ENCODE results near the gene JMJD8. TPM values are rescaled to one million over a fixed set of nuclear protein-coding genes. Genes with fewer than 3 reads are reported as not detected.

The JMJD8 gene
- total and polyA plus RNA-seq, 9 of the 15 experiments (the other 6 are each of a cell fraction or from before 2014, with no cell fraction given), result 1.2 to 50.6 (median 29.3) TPM

DNA sequence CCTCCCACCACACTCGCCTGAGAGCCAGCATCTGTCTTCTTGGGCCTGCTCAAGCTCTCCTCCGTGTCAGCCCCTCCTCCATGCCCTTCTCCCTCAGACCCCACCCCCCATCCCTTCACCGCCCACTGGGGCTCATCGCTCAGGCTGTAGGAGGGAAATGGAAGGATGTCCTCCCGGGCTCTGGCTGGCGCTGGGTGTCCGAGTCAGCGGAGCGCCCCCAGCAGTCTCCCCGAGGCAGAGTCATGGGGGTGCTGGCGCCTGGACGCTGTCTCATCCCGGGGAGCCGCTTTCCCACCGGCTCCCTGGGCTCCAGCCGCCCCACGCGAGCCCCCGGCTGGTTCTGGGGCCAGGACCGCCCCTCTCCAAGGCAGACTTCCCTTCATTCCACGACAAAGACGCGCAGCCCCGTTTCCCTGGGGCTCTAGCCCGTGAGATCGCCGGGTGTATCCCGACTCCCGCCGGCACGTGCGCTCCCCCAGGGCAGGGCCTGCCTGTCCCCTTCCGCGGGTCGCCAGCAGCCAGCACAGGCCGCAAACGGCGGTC is 36.4 kb upstream of the JMJD8 start (continued):
- TF ChIP-seq LCOR (CRISPR knock-in tag; IDR thresholded peaks at IDR 0.05) (peak; percentile 58; the same call in 1 of the 2 replicates), ZNF511 (CRISPR knock-in tag; IDR thresholded peaks at IDR 0.05) (no peak), FIP1L1 (IDR thresholded peaks at IDR 0.05; ENCODE audit: low read depth, low read length, poor library complexity, severe bottlenecking) (no peak), XRCC3 (IDR thresholded peaks at IDR 0.05) (no peak), ZNF830 (CRISPR knock-in tag; IDR thresholded peaks at IDR 0.05) (peak; percentile 92; the same call in 1 of the 2 replicates), SMARCA5 (IDR thresholded peaks at IDR 0.05) (no peak), MECOM (CRISPR knock-in tag; IDR thresholded peaks at IDR 0.05) (no peak), CUX1 (CRISPR knock-in tag; IDR thresholded peaks at IDR 0.05) (no peak), SRSF1 (IDR thresholded peaks at IDR 0.05; ENCODE audit: low read depth, low read length) (no peak), TGIF2 (CRISPR knock-in tag; IDR thresholded peaks at IDR 0.05) (no peak), KLF16 (IDR thresholded peaks at IDR 0.05) (no peak), OTX1 (CRISPR knock-in tag; IDR thresholded peaks at IDR 0.05) (no peak), SIX5 (IDR thresholded peaks at IDR 0.05; ENCODE audit: borderline replicate concordance in 1 of 2, insufficient read depth in 1 of 2, low read depth in 1 of 2, low read length in 2 of 2) (no peak), PRMT5 (CRISPR knock-in tag; IDR thresholded peaks at IDR 0.05) (no peak), PHF20 (IDR thresholded peaks at IDR 0.05; ENCODE audit: partially characterized antibody) (no peak), ZKSCAN1 (IDR thresholded peaks at IDR 0.05; ENCODE audit: low read depth, low read length) (no peak)
- TF ChIP-seq, protein P1, sequence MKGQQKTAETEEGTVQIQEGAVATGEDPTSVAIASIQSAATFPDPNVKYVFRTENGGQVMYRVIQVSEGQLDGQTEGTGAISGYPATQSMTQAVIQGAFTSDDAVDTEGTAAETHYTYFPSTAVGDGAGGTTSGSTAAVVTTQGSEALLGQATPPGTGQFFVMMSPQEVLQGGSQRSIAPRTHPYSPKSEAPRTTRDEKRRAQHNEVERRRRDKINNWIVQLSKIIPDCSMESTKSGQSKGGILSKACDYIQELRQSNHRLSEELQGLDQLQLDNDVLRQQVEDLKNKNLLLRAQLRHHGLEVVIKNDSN (CRISPR knock-in tag; IDR thresholded peaks at IDR 0.05), result peak; percentile 18; the same call in 1 of the 2 replicates
- TF ChIP-seq, protein P2, sequence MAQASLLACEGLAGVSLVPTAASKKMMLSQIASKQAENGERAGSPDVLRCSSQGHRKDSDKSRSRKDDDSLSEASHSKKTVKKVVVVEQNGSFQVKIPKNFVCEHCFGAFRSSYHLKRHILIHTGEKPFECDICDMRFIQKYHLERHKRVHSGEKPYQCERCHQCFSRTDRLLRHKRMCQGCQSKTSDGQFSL (CRISPR knock-in tag; IDR thresholded peaks at IDR 0.05), result peak; percentile 89
- TF ChIP-seq, protein P2 (tag; IDR thresholded peaks at IDR 0.05), result peak in 1 of 2 experiments; percentile 75; a peak in 2 of 4 replicates
- TF ChIP-seq, protein P3, sequence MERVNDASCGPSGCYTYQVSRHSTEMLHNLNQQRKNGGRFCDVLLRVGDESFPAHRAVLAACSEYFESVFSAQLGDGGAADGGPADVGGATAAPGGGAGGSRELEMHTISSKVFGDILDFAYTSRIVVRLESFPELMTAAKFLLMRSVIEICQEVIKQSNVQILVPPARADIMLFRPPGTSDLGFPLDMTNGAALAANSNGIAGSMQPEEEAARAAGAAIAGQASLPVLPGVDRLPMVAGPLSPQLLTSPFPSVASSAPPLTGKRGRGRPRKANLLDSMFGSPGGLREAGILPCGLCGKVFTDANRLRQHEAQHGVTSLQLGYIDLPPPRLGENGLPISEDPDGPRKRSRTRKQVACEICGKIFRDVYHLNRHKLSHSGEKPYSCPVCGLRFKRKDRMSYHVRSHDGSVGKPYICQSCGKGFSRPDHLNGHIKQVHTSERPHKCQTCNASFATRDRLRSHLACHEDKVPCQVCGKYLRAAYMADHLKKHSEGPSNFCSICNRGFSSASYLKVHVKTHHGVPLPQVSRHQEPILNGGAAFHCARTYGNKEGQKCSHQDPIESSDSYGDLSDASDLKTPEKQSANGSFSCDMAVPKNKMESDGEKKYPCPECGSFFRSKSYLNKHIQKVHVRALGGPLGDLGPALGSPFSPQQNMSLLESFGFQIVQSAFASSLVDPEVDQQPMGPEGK (CRISPR knock-in tag; IDR thresholded peaks at IDR 0.05; ENCODE audit: borderline replicate concordance), result no peak

Data from K562 (cell line).